K562 (cell line): ENCODE data around the gene S1PR1. TPM values are rescaled to one million over a fixed set of nuclear protein-coding genes. Genes with fewer than 3 reads are reported as not detected.
"Not testable (repeated sequence)": the region's sequence is repeated elsewhere in the genome, so short reads cannot be mapped to it uniquely, and the experiment has no call there.

Experiments used
- ATAC-seq: fragments of 200-7000 bp; cut with Tn5 transposase; 3 replicates; pipeline ENCODE4 v1.9.1; 2020; ENCODE audit warnings: moderate library complexity
- BruUV-seq: library from RNA; stranded (reverse); fragments of 400-500 nt; replicated peaks from 2 replicates; lab custom pipeline; 2021; lab: Mats Ljungman, UMichigan
- CTCF ChIA-PET: fragments of 300-600 bp; formaldehyde crosslinking; extraction: SDS; loops from one replicate; lab custom pipeline; 2021; ENCODE audit warnings: low intra/inter-chr PET ratio; lab: Yijun Ruan, JAX
- POLR2A ChIA-PET: fragments of 300-600, 350-650 bp; sonication (Branson Sonifier 250); formaldehyde crosslinking; extraction: SDS; loops from one replicate; lab custom pipeline; 2021; ENCODE audit warnings: antibody characterized with exemption, inconsistent platforms; lab: Yijun Ruan, JAX
- DNase-seq, 4 experiments: peaks; one replicate each; pipeline versions ENCODE4 v3.0.0 to v3.0.0-alpha.2; 2011 to 2018; ENCODE audit warnings: low spot score in 3 of 4, mixed read lengths in 3 of 4; ENCODE audit errors: extremely low read depth in 1 of 4
- FAIRE-seq: peaks from 2 replicates; lab custom pipeline; 2011; peaks lifted over from hg19 to GRCh38; lab: Jason Lieb, UNC
- H2AFZ ChIP-seq: 2 replicates; pipeline ENCODE4 v1.6.0; 2011; ENCODE audit warnings: low read depth, low read length, control low read depth, inconsistent platforms
- H3K27ac ChIP-seq: fragments of 200-600 bp; 3 replicates; pipeline ENCODE4 v1.8.0; 2011; ENCODE audit warnings: low read depth, mild to moderate bottlenecking, control low read depth, inconsistent platforms, low read length, moderate library complexity, mixed read lengths; ENCODE audit errors: extremely low read depth
- H3K27me3 ChIP-seq, 2 experiments: fragments of 300-600 bp in 1 of 2; 2 replicates in 1 of 2; 3 replicates in 1 of 2; pipeline versions ENCODE4 v1.6.0 to v1.8.0; 2011; ENCODE audit warnings: inconsistent platforms in 2 of 2, low read length in 2 of 2, mild to moderate bottlenecking in 1 of 2, mixed read lengths in 1 of 2, moderate library complexity in 1 of 2; ENCODE audit not compliant: control insufficient read depth in 2 of 2, insufficient read depth in 2 of 2
- H3K36me3 ChIP-seq: fragments of 300-600 bp; 3 replicates; pipeline ENCODE4 v1.8.0; 2011; ENCODE audit warnings: mild to moderate bottlenecking, low read length, inconsistent platforms; ENCODE audit not compliant: control insufficient read depth, insufficient read depth
- H3K4me1 ChIP-seq, 2 experiments: fragments of 200-600 bp in 1 of 2; replicated peaks in 1 of 2; 2 replicates in 1 of 2; 3 replicates in 1 of 2; pipeline versions ENCODE4 v1.5.1 to v1.8.0; 2011; ENCODE audit warnings: inconsistent platforms in 2 of 2, low read length in 2 of 2, mild to moderate bottlenecking in 1 of 2, mixed read lengths in 1 of 2, moderate library complexity in 1 of 2; ENCODE audit not compliant: control insufficient read depth in 2 of 2, insufficient read depth in 2 of 2
- H3K4me2 ChIP-seq: 2 replicates; pipeline ENCODE4 v1.6.1; 2011; ENCODE audit warnings: low read length, control low read depth, inconsistent platforms, mixed read lengths; ENCODE audit not compliant: insufficient read depth
- H3K4me3 ChIP-seq: fragments of 200-600 bp; sonication (generic), shearing (Covaris generic); 2 replicates; pipeline ENCODE4 v1.5.1; 2016; ENCODE audit warnings: control low read depth, inconsistent platforms
- H3K79me2 ChIP-seq: fragments of 200-600 bp; 3 replicates; pipeline ENCODE4 v1.8.0; 2011; ENCODE audit warnings: low read length, inconsistent platforms; ENCODE audit not compliant: control insufficient read depth, insufficient read depth
- H3K9ac ChIP-seq, 2 experiments: 2 replicates each; pipeline versions ENCODE4 v1.6.0 to v1.6.1; 2011; ENCODE audit warnings: low read depth in 2 of 2, low read length in 2 of 2, control low read depth in 1 of 2, inconsistent platforms in 1 of 2, mild to moderate bottlenecking in 1 of 2, mixed read lengths in 1 of 2; ENCODE audit not compliant: insufficient read depth in 1 of 2
- H3K9me1 ChIP-seq: one replicate; pipeline ENCODE4 v1.6.0; 2011; ENCODE audit warnings: inconsistent platforms, mild to moderate bottlenecking, low read length, moderate library complexity; ENCODE audit not compliant: control insufficient read depth, insufficient read depth
- H3K9me3 ChIP-seq: replicated peaks from 2 replicates; pipeline ENCODE4 v1.5.1; 2011; ENCODE audit warnings: low read depth, low read length, inconsistent platforms; ENCODE audit not compliant: control insufficient read depth, insufficient read depth
- H4K20me1 ChIP-seq: replicated peaks from 2 replicates; pipeline ENCODE4 v1.6.1; 2011; ENCODE audit warnings: low read length, inconsistent platforms, mixed read lengths; ENCODE audit not compliant: control insufficient read depth, insufficient read depth
- BCOR ChIP-seq: fragments of 450-650 bp; IDR thresholded peaks from 2 replicates; pipeline ENCODE4 v1.6.1; 2016
- HBP1 ChIP-seq: fragments of 450-650 bp; formaldehyde crosslinking; IDR thresholded peaks from 2 replicates; pipeline ENCODE4 v1.4.0; 2022; ENCODE audit warnings: missing genetic modification characterization
- RBM25 ChIP-seq: fragments of 200-400 bp; formaldehyde crosslinking; IDR thresholded peaks from 2 replicates; pipeline ENCODE4 v1.6.1; 2018; ENCODE audit warnings: low read length, low read depth, moderate library complexity; ENCODE audit not compliant: severe bottlenecking
- ZNF146 ChIP-seq: IDR thresholded peaks from one replicate; pipeline ENCODE4 v1.6.1; 2018; ENCODE audit warnings: missing compliant biosample characterization; ENCODE audit not compliant: unreplicated experiment
- in situ Hi-C: fragments of 300-500 bp; cut with MboI; formaldehyde crosslinking; loops from 4 replicates; pipeline ENCODE4 v1.15.0; 2018; ENCODE audit warnings: inconsistent platforms, mixed read lengths
- intact Hi-C: fragments of 100-400 bp; cut with micrococcal nuclease; formaldehyde crosslinking; loops from 2 replicates; pipeline ENCODE4 v1.14.2; 2022
- polyA plus RNA-seq, 8 experiments: library from polyadenylated mRNA; depleted of rRNA in 4 of 8; stranded (reverse) in 5 of 8; unstranded in 3 of 8; fragments of >200 nt; fragmentation: Nextera tagmentation in 2 of 8; fragmentation: Illumina TruSeq in 1 of 8; extraction: Ambion mirVana in 2 of 8; extraction: Trizol in 1 of 8; gene quantifications; 2 replicates each; pipeline versions ENCODE4 v1.2.1 to v1.2.3, GENCODE V29; 2011 to 2014; ENCODE audit warnings: inconsistent platforms in 1 of 8, missing spikeins in 1 of 8
- total RNA-seq, 7 experiments: library from RNA; depleted of rRNA in 6 of 7; stranded (reverse); fragments of >200 nt in 6 of 7; fragmentation: Illumina TruSeq in 2 of 7; extraction: Trizol in 2 of 7; gene quantifications; 2 replicates each; pipeline versions ENCODE4 v1.2.1 to v1.2.3, GENCODE V29; 2011 to 2021; ENCODE audit warnings: low replicate concordance in 1 of 7

S1PR1 gene
- total and polyA plus RNA-seq, 9 of the 15 experiments (the other 6 are each of a cell fraction or from before 2014, with no cell fraction given): 0.22 to 1.2 (median 0.43) TPM

- TF ChIP-seq HBP1 (CRISPR knock-in tag): no peak
These were observed 48.5 kb upstream of the S1PR1 start (continued) for GRCh38 chr1:101188331-101188730.

- BruUV-seq, H3K4me3 ChIP-seq, DNase-seq, H3K27me3 ChIP-seq, H3K9ac ChIP-seq, H3K36me3 ChIP-seq, ATAC-seq, H3K79me2 ChIP-seq, H3K4me2 ChIP-seq, H2AFZ ChIP-seq, H4K20me1 ChIP-seq, FAIRE-seq, H3K4me1 ChIP-seq, in situ Hi-C loops, POLR2A ChIA-PET, H3K9me1 ChIP-seq, CTCF ChIA-PET, H3K9me3 ChIP-seq, intact Hi-C loops, H3K27ac ChIP-seq: not testable (repeated sequence)
- TF ChIP-seq RBM25 (peak; percentile 18), BCOR (0 out of 2 replicates have a peak, but pooled peaks have one; percentile 43), ZNF146 (peak; percentile 95)
These were observed 47.9 kb upstream of the S1PR1 start for GRCh38 chr1:101188968-101189367.
